GM19238 (cell line): Measurements from ENCODE around the gene POFUT1.
"Not testable (repeated sequence)": the region's sequence is repeated elsewhere in the genome, so short reads cannot be mapped to it uniquely, and the experiment has no call there.

Source experiments
- DNase-seq: peaks from one replicate; pipeline ENCODE4 v3.0.0; 2011; ENCODE audit warnings: low spot score; ENCODE audit not compliant: insufficient read length

Gene POFUT1

GRCh38 chr20:32188376-32189122 is 19.1 kb upstream of the POFUT1 start:
- DNase-seq = no peak

DNA sequence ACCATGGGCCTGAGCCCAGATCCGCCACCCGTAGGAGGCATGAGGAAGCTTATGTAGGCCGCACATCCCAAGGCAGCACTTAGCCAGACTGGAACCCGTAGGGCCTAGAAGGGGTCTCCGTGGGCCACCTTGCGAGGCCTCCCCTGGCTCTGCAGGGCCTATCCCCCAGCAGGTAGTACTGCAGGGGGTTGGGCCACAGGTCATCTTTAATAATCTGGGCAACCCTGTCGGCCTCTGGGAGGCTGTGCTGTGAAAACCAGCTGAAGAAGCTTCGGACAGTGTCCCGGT is 18.6 kb upstream of the POFUT1 start:
- no peak for DNase-seq

DNA sequence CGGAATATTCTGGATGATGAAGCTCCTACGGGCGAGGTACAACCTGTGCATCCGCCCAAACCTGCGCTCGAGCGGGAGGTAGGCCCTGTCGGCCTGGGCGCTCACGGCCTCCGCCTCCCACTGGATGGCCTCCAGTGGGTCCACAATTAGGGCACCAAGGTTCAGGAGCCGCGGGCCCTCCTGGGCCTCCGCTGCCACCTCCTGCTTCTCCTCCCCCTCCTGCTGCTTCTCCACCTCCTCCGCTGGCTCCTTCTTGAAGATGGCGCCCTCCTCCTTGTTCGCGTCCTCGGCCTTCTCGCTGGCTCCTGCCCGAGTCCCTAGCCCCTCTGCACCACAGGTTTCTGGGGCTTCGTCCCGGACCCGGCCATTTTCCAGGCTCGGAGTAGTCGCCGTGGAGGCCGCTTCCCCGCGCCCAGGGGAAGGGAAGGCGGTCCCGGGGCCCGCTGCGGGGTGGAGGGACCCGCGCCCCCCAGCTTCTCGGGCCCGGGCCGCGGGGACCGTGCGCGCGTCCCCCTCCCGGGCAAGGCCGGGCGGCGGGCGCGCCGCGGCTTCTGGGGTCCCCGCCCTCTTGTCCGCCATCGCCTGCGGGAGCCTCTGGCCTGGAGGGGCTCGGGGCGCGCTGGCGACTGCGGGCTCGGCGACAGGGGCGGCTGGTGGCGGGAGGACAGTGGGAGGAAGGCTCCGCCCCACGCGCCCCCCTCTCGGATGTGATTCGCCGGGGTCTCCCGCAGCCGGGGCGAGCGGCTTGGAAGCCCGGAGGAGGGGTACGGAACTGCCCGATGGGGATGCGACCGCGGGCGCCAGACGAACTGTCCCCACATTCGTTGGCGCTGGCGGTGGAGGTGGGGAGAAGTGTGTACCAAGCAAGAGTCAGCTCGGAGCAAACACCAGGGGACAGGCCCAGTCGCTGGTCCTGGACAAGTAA is 17.7 kb upstream of the POFUT1 start:
- no peak for DNase-seq

DNA sequence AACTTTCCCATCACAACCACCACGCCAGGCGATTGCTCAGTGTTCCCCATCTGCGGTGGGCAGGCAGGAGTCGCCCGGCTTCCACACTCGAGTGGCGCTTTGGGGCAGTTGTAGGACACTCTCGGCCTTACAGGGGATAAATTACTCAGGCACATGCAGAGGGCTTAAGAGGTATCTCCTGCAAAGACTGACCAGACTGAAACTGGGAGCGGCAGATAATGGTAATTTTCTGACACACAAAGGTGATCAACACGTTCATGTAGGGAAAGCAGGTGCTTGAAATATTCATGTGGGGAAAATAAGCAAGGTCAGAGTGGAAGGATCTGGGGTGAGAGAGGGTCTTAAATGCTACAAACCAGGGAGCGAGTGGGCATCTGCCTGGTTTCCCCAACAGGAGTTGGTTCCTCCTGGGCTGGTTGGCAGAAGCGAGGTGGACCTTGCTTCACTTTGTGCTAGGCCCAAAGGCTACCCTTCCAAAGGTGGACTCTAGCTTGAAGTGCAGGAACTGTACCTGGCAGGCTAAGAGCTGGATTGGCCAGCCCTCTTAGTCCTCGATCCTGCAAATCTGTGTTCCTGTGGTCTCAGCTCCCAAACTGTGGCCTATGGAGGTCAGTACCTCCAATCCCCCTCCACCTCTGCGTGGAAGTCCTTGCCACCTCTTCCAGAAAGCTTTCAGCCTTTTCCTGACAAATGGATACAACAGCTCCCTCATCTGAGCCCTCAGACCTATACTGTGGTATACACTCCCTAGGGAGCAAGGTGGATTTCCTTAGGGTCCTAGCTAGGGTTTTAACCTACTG is 16.9 kb upstream of the POFUT1 start:
- DNase-seq = no peak

DNA sequence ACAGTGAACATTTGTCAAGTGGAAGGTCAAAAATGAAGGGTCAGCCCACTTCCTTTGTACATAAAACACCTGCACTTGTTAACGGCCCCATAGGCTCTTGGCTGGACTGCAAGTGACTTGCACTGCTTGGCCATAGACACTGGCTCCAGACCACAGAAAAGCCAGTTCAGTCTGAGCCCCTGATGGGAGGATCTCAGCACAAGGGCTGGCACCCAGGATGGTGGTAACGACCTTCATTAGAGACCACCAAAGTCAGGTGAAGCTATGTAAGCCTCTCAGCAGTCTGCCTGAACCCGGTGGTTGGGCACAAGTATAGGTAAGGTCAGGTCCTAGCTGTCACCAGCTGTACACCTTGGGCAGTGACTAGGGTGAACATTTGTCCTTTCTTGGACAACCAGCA is 16.3 kb upstream of the POFUT1 start:
- no peak for DNase-seq

- DNase-seq = no peak
Observed at GRCh38 chr20:32191873-32192272, 15.8 kb upstream of the POFUT1 start.

GRCh38 chr20:32192698-32193097 is 15.0 kb upstream of the POFUT1 start:
- DNase-seq = no peak

- not testable (repeated sequence) for DNase-seq
Observed at GRCh38 chr20:32193336-32193735, 14.3 kb upstream of the POFUT1 start.

GRCh38 chr20:32193996-32194395 is 13.7 kb upstream of the POFUT1 start:
- no peak for DNase-seq

GRCh38 chr20:32195581-32195980 is 12.1 kb upstream of the POFUT1 start:
- DNase-seq = no peak

GRCh38 chr20:32196613-32197012 is 11.1 kb upstream of the POFUT1 start:
- DNase-seq = not testable (repeated sequence)

GRCh38 chr20:32197136-32197535 is 10.5 kb upstream of the POFUT1 start:
- DNase-seq = not testable (repeated sequence)

DNA sequence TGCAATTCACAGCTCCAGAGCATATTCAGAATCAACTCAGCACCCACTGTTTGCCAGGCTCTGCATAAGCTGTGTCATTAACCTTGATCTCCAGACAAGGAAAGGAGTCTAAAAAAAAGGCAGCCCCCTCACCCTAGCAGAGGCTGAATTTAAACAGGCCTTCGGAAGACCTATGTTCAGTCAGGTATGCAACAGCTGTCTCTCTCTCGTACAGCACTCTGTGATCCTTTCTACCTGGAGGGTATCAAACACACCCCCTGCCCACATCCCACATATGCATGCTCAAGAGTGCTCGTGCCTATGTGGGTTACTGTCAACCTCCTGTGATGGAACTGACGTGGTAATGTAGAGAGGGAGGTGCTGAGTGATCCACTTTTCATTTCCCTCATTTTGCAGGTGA is 8.7 kb upstream of the POFUT1 start:
- no peak for DNase-seq

GRCh38 chr20:32201296-32201976 is 6.2 kb upstream of the POFUT1 start:
- DNase-seq = no peak

GRCh38 chr20:32201977-32202363 is 5.7 kb upstream of the POFUT1 start:
- DNase-seq = no peak

GRCh38 chr20:32203356-32204204 is 4.1 kb upstream of the POFUT1 start:
- DNase-seq = no peak

- no peak for DNase-seq
Observed at GRCh38 chr20:32204205-32205109, 3.2 kb upstream of the POFUT1 start.

- no peak for DNase-seq
Observed at GRCh38 chr20:32205110-32205842, 2.4 kb upstream of the POFUT1 start.
